ENCODE results near the gene TBX4. TPM values are rescaled to one million over a fixed set of nuclear protein-coding genes. Genes with fewer than 3 reads are reported as not detected.

Gene TBX4
- total RNA-seq, 2 donors from 2014 or later, result not detected

- no peak overlapping the region for H3K27ac Mint-ChIP-seq
- TF ChIP-seq CTCF (conservative IDR thresholded peaks at IDR 0.05), result no peak
- H3K4me3 Mint-ChIP-seq, result no peak overlapping the region
Observed at GRCh38 chr17:61454381-61455323, 2.4 kb downstream of the TBX4 start.

GRCh38 chr17:61455324-61456060, 3.3 kb downstream of the TBX4 start:
- H3K27ac Mint-ChIP-seq, result no peak overlapping the region
- no peaks in the 10 kb centered on the region for H3K9me3 Mint-ChIP-seq
- peak; percentile 78 for DNase-seq
- no peak overlapping the region for H3K27ac ChIP-seq (ENCODE audit: low read depth, low read length)
- peaks cover 98% of the 10 kb centered on the region for H3K27me3 Mint-ChIP-seq (ENCODE audit: insufficient read depth)
- TF ChIP-seq CTCF (conservative IDR thresholded peaks at IDR 0.05), result no peak
- H3K9me3 ChIP-seq (ENCODE audit: control insufficient read depth, low read length), result no peaks in the 10 kb centered on the region
- H3K4me1 ChIP-seq (ENCODE audit: control insufficient read depth, insufficient read depth, low read length), result peaks cover 4% of the 10 kb centered on the region
- H3K36me3 Mint-ChIP-seq (ENCODE audit: low read depth), result no peaks in the 10 kb centered on the region
- no peak overlapping the region for H3K4me3 ChIP-seq (ENCODE audit: low read length)
- H3K4me3 Mint-ChIP-seq, result no peak overlapping the region
- H3K9ac ChIP-seq (ENCODE audit: extremely low read depth, low read length, poor library complexity, severe bottlenecking), result no peak overlapping the region
- peaks cover 100% of the 10 kb centered on the region for H3K27me3 ChIP-seq (ENCODE audit: control insufficient read depth, insufficient read depth, low read length, poor library complexity, severe bottlenecking)
- H3K36me3 ChIP-seq (ENCODE audit: control insufficient read depth, insufficient read depth, low read length), result no peaks in the 10 kb centered on the region
- 22 to 25% methylated on average over 16 to 18 of the region's 18 CpGs for WGBS, 2 experiments (ENCODE audit: insufficient coverage in 1 of 2, insufficient read length in 1 of 2)
- peaks cover 23% of the 10 kb centered on the region for H3K4me1 Mint-ChIP-seq

More at GRCh38 chr17:61454381-61455323, 2.4 kb downstream of the TBX4 start:
- Histone ChIP-seq H3K9ac (ENCODE audit: extremely low read depth, low read length, poor library complexity, severe bottlenecking) (no peak overlapping the region), H3K4me1 (ENCODE audit: control insufficient read depth, insufficient read depth, low read length) (peaks cover 4% of the 10 kb centered on the region), H3K27me3 (ENCODE audit: control insufficient read depth, insufficient read depth, low read length, poor library complexity, severe bottlenecking) (peaks cover 100% of the 10 kb centered on the region), H3K9me3 (ENCODE audit: control insufficient read depth, low read length) (no peaks in the 10 kb centered on the region), H3K27ac (ENCODE audit: low read depth, low read length) (no peak overlapping the region), H3K36me3 (ENCODE audit: control insufficient read depth, insufficient read depth, low read length) (no peaks in the 10 kb centered on the region), H3K4me3 (ENCODE audit: low read length) (no peak overlapping the region)
- Mint-ChIP-seq H3K27me3 (ENCODE audit: insufficient read depth) (peaks cover 98% of the 10 kb centered on the region), H3K36me3 (ENCODE audit: low read depth) (no peaks in the 10 kb centered on the region), H3K9me3 (no peaks in the 10 kb centered on the region), H3K4me1 (peaks cover 23% of the 10 kb centered on the region)
- WGBS, 2 experiments (ENCODE audit: insufficient coverage in 1 of 2, insufficient read length in 1 of 2), result 3% methylated on average over 34 to 86 of the region's 86 CpGs
- peak; percentile 84 for DNase-seq

- H3K27ac ChIP-seq (ENCODE audit: low read depth, low read length), result no peak overlapping the region
- H3K36me3 Mint-ChIP-seq (ENCODE audit: low read depth), result no peaks in the 10 kb centered on the region
- no peaks in the 10 kb centered on the region for H3K9me3 Mint-ChIP-seq
- peaks cover 98% of the 10 kb centered on the region for H3K27me3 Mint-ChIP-seq (ENCODE audit: insufficient read depth)
- H3K9me3 ChIP-seq (ENCODE audit: control insufficient read depth, low read length), result no peaks in the 10 kb centered on the region
- WGBS, 2 experiments (ENCODE audit: insufficient coverage in 1 of 2, insufficient read length in 1 of 2), result 12% methylated on average over 17 to 47 of the region's 47 CpGs
- H3K4me3 ChIP-seq (ENCODE audit: low read length), result no peak overlapping the region
- H3K9ac ChIP-seq (ENCODE audit: extremely low read depth, low read length, poor library complexity, severe bottlenecking), result no peak overlapping the region
- H3K27ac Mint-ChIP-seq, result no peak overlapping the region
- no peak for TF ChIP-seq CTCF (conservative IDR thresholded peaks at IDR 0.05)
- H3K27me3 ChIP-seq (ENCODE audit: control insufficient read depth, insufficient read depth, low read length, poor library complexity, severe bottlenecking), result peaks cover 100% of the 10 kb centered on the region
- H3K4me1 ChIP-seq (ENCODE audit: control insufficient read depth, insufficient read depth, low read length), result peaks cover 4% of the 10 kb centered on the region
- DNase-seq, result no peak
- H3K4me1 Mint-ChIP-seq, result peaks cover 30% of the 10 kb centered on the region
- no peaks in the 10 kb centered on the region for H3K36me3 ChIP-seq (ENCODE audit: control insufficient read depth, insufficient read depth, low read length)
- H3K4me3 Mint-ChIP-seq, result no peak overlapping the region
Observed at GRCh38 chr17:61456061-61456681, 3.9 kb downstream of the TBX4 start.

Data from endodermal cell (in vitro differentiated cells).